Activated CD4-positive, alpha-beta T cell treated with anti-CD3 and anti-CD28 coated beads for 1 hour (primary cell): ENCODE measurements around the gene NCOA3.
"Not testable (repeated sequence)": the region's sequence is repeated elsewhere in the genome, so short reads cannot be mapped to it uniquely, and the experiment has no call there.

Source experiments
- DNase-seq: peaks from one replicate; pipeline ENCODE4 v3.0.0-alpha.2; 2020

The NCOA3 gene

GRCh38 chr20:47502271-47503239, 868 bp downstream of the NCOA3 start:
- DNase-seq: peak; percentile 12

GRCh38 chr20:47503685-47504084, 2.0 kb downstream of the NCOA3 start:
- DNase-seq: no peak

- DNase-seq: no peak
These were observed 4.6 kb downstream of the NCOA3 start for GRCh38 chr20:47506335-47506734.

GRCh38 chr20:47506850-47507249, 5.2 kb downstream of the NCOA3 start:
- DNase-seq: no peak

- DNase-seq: not testable (repeated sequence)
These were observed 5.7 kb downstream of the NCOA3 start for GRCh38 chr20:47507275-47507981.

GRCh38 chr20:47508278-47508677, 6.6 kb downstream of the NCOA3 start:
- DNase-seq: no peak

- no peak for DNase-seq
These were observed 7.5 kb downstream of the NCOA3 start for GRCh38 chr20:47509104-47509661.

GRCh38 chr20:47509685-47510084, 8.0 kb downstream of the NCOA3 start:
- DNase-seq: no peak

GRCh38 chr20:47515843-47516242, 14.2 kb downstream of the NCOA3 start:
- DNase-seq: no peak

- DNase-seq: no peak
These were observed 19.5 kb downstream of the NCOA3 start for GRCh38 chr20:47521059-47521808.

GRCh38 chr20:47524015-47524784, 22.5 kb downstream of the NCOA3 start:
- DNase-seq: no peak

GRCh38 chr20:47527004-47527800, 25.5 kb downstream of the NCOA3 start:
- no peak for DNase-seq

GRCh38 chr20:47529840-47530239, 28.2 kb downstream of the NCOA3 start:
- DNase-seq: no peak

GRCh38 chr20:47531458-47531857, 29.8 kb downstream of the NCOA3 start:
- no peak for DNase-seq

GRCh38 chr20:47532002-47532401, 30.3 kb downstream of the NCOA3 start:
- no peak for DNase-seq

- no peak for DNase-seq
These were observed 31.9 kb downstream of the NCOA3 start for GRCh38 chr20:47533518-47534062.

- DNase-seq: no peak
These were observed 32.7 kb downstream of the NCOA3 start for GRCh38 chr20:47534405-47534804.

- DNase-seq: no peak
These were observed 33.4 kb downstream of the NCOA3 start for GRCh38 chr20:47535088-47535487.

- DNase-seq: no peak
These were observed 34.3 kb downstream of the NCOA3 start for GRCh38 chr20:47535994-47536393.

GRCh38 chr20:47540443-47541354, 39.0 kb downstream of the NCOA3 start:
- no peak for DNase-seq
